Hematopoietic multipotent progenitor cell treated with erythropoietin and hydrocortisone succinate and interleukin-3 and kit ligand, for 8 days (in vitro differentiated cells): ENCODE results near the gene PNCK.

Experiments
- DNase-seq: peaks from one replicate; pipeline ENCODE4 v3.0.0-alpha.2; 2015

Gene PNCK

GRCh38 chrX:153640045-153640686, 33.4 kb downstream of the PNCK start:
- no peak for DNase-seq

GRCh38 chrX:153639177-153640044, 34.2 kb downstream of the PNCK start:
- no peak for DNase-seq

GRCh38 chrX:153638436-153639176, 35.0 kb downstream of the PNCK start:
- DNase-seq = no peak

DNA sequence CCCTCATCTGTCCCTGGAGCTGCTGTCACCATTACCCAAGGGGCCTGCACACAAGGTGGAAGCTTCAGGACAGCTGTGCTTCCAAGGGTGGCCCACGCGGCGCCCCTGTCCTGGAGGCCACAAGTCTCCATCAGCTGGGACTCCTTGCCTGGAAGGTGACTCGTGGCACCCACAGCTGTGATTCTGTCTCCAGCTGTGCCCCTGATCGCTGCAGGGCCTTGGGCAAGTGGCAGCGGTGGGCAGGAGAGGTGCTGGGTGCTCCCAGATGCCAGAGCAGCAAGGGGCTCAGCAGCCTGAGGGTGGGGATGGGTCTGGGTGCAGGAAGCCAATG, 35.6 kb downstream of the PNCK start:
- DNase-seq = no peak

GRCh38 chrX:153637121-153638040, 36.2 kb downstream of the PNCK start:
- no peak for DNase-seq

- DNase-seq = no peak
These were observed 36.9 kb downstream of the PNCK start for GRCh38 chrX:153636716-153637115.

DNA sequence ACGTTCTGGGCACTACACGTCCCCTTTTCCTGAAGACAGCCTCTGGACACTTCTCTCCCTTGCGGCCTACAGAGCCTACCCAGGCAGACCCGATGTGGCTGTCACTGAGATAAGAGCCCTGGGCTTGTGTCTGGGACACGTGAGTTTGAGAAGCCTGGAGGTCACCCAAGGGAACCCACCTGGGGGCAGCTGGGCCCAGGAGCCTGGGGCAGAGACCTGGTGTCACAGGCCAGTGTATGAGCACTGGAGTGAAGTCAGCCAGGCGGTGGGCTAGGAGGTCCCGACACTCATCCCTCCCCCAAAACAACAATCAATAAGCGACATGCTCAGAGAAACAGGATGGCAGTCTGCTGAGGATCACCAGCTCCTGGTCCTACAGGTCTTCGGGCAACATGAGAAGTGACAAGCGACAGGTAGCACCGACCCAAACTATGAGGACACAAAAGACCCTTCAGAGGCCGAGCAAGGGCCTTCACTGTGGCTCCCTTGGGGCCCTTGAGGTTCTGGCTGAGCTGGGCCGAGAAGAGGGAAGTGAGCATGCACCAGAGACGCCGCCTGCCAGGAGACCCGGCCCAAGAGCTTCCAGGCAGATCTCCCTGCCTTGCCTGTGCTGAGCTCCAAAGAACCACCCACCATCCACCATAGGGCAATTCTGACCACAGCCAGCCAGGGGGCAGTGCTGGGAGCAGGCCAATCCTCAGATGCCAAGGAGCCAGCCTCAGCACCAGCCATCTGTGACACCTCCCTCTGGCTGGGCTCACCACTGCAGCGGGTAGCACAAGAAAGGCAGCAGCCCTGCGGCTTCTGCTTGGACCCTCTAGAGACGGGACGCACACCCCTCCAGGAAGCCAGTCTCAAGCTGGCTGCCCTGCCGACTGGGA, 37.6 kb downstream of the PNCK start:
- DNase-seq = peak; percentile 47

GRCh38 chrX:153635388-153635787, 38.2 kb downstream of the PNCK start:
- no peak for DNase-seq

DNA sequence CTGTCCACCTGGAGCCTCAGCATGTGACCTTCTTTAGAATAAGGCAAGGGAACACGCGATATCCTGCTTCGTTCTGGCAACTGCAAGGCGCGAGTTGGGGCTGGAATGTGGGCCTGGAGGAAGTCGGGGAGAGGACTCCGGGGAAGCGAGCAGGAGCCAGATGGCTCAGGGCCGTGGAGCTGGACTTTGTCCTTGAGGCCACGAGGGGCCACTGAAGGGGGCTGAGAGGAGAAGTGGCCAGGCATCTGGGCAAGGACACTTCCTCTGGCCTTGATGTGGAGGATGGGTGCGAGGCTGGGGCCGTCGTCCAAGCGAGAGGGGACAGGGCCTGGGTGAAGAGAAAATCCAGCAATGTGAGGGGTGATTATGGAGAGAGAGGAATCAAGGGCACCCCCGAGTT, 38.8 kb downstream of the PNCK start:
- DNase-seq = no peak

DNA sequence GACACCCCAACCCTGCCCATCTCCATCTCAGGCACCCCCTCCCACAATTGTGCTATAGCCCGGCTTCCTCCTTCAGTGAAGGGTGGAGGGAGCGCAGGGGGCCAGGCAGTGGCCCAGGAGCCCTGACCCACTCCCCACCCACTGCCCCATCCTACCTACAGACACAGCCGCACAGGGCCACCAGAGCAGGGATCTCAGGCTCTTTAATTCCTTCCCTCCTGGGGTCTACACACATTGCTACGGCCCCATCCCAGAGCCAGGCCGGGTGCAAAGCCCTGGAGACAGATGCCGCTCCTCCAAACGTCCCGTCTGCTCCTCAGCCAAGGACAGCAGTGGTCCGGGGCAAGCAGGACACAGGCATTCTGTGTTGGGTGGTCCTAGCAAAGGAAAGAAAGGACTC, 39.4 kb downstream of the PNCK start:
- no peak for DNase-seq

- DNase-seq = no peak
These were observed 39.9 kb downstream of the PNCK start for GRCh38 chrX:153633607-153634180.

GRCh38 chrX:153633048-153633447, 40.6 kb downstream of the PNCK start:
- DNase-seq = no peak

DNA sequence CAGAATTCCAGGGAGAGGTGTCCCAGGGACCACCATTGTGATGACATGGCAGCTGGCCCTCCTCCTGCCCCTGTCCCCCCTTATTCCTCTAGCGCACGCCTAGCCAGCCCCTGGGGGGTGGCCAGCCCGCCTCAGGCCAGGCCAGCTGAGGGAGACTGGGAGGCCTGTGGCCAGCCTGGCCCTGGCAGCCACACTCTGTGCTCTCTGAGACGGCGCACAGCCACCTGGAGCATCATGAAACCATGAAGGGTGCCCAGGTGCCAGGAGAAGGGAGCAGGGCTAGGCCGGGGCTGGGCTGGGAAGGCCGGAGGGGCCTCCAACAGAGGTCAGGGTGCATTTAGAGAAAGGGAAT, 41.0 kb downstream of the PNCK start:
- no peak for DNase-seq

DNA sequence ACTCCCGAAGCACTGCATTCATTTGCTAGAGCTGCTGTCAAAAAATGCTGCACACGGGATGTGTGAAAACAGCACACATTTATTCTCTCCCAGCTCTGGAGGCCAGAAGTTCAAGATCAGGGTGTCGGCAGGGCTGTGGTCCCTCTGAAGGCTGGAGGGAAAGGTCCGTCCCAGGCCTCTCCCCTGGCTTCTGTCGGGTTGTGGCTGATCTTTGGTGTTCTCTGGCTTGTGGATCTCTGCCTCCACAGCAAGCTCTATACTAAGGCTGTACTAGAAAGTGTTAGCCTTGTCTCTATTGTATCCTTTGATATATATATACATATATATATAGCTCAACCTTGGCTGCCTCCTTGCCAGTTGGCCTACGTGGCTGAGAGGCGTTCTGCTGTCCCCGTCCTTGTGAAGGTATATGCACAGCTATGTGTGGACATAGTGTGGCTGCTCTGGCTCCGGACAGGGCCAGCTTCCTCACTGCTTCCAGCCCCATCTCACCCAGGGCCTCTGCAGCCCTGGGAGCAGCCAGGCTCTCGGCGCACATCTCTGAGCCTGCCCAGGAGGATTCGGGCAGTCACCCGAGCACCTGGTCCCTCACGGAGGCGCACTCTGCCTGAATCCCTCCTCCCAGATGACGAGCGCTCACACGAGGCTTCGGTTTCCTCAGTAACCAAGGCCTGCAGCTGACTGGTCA, 41.6 kb downstream of the PNCK start:
- DNase-seq = no peak

DNA sequence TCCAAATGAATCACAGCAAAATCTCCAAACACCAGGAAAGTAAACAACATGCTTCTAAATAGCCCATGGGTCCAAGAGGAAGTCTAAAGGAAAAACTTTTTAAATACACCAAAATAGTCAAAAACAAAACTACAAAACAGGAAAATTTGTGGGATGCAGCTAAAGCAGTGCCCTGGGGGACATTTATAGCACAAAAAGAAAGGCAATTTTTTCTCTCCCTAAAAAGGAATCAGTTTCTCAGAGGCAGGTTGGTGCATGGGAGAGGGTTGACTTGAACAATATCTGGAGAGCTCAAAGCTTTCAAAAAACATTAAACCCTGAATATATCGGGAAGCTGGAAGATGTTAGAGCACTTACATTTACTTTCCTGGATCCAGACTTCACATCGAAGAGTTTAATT, 42.3 kb downstream of the PNCK start:
- no peak for DNase-seq

- no peak for DNase-seq
These were observed 44.9 kb downstream of the PNCK start for GRCh38 chrX:153628665-153629064.

GRCh38 chrX:153628129-153628528, 45.5 kb downstream of the PNCK start:
- no peak for DNase-seq

DNA sequence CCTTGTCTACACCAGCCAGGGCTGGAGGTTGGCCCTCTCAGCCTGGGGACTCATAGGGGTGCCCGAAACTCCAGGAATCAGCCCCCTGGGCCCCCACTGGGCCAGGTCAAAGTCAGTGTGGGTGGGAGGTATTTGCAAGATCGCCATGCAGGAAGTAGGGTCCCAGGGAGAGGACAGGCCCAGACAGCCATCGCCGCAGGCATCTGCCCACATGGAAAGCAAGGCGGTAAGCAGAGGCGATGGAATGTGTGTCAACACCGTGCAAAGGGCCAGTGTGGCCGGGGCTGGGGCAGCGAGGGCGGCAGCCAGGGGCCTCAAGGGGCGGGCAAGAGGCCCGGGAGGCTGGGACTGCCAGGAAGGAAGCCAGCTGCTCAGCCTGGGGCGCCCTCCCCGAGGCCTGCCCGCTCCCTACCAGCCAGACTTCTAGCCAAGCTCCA, 45.9 kb downstream of the PNCK start:
- no peak for DNase-seq

GRCh38 chrX:153626863-153627674, 46.5 kb downstream of the PNCK start:
- no peak for DNase-seq
